Psoas muscle (tissue), 8 donors: ENCODE data around the gene DCHS2. TPM values are rescaled to one million over a fixed set of nuclear protein-coding genes. Genes with fewer than 3 reads are reported as not detected.
A peak's percentile ranks its signal among the peaks of the same experiment; 100 is the strongest.

Source experiments
- ATAC-seq, 4 donors: fragments of 200-7000 bp; cut with Tn5 transposase; one replicate each; pipeline ENCODE4 v1.9.1; 2020; ENCODE audit warnings: moderate library complexity in 3 of 4, mild to moderate bottlenecking in 2 of 4
- DNase-seq, 2 donors: peaks; one replicate each; pipeline ENCODE4 v3.0.0-alpha.2; 2020
- H3K27ac ChIP-seq: fragments of 200-600 bp; one replicate; pipeline ENCODE4 v1.8.0; 2022
- H3K27me3 ChIP-seq, 3 donors: fragments of 200-600 bp in 1 of 3; one replicate each; pipeline versions ENCODE4 v1.6.1 to v1.8.0; 2013 to 2022; ENCODE audit warnings: low read length in 2 of 3, mild to moderate bottlenecking in 2 of 3, moderate library complexity in 1 of 3; ENCODE audit not compliant: insufficient read depth in 3 of 3
- H3K36me3 ChIP-seq, 2 donors: fragments of 200-600 bp in 1 of 2; one replicate each; pipeline versions ENCODE4 v1.6.1 to v1.8.0; 2013 to 2022; ENCODE audit warnings: low read depth in 1 of 2, mild to moderate bottlenecking in 1 of 2, moderate library complexity in 1 of 2; ENCODE audit not compliant: insufficient read depth in 1 of 2
- H3K4me1 ChIP-seq: fragments of 200-600 bp; one replicate; pipeline ENCODE4 v1.8.0; 2022
- H3K4me3 ChIP-seq: fragments of 200-600 bp; one replicate; pipeline ENCODE4 v1.8.0; 2022; ENCODE audit warnings: mild to moderate bottlenecking
- H3K9me3 ChIP-seq: fragments of 200-600 bp; one replicate; pipeline ENCODE4 v1.8.0; 2022
- WGBS, 3 donors: extraction: QIAGEN DNeasy Blood & Tissue Kit; methylation state at CpG; one replicate each; pipeline versions ENCODE4 v1.1.6 to v1.1.7; 2013; 5-methylcytosine and 5-hydroxymethylcytosine counted together
- intact Hi-C, 2 donors: fragments of 100-400 bp; cut with DNase I; formaldehyde crosslinking; loops; one replicate each; pipeline versions ENCODE4 v1.11.0 to v1.14.2; 2022
- polyA plus RNA-seq, 3 donors: library from polyadenylated mRNA; stranded (reverse); fragments of 200-250 nt; gene quantifications; one replicate each; pipeline ENCODE4 v1.2.3, GENCODE V29; 2013
- total RNA-seq, 4 donors: library from RNA; stranded (reverse); fragmentation: NEBNext Ultra II Directional in 2 of 4; extraction: Animal tissue kit (Norgen Biotek cat#: 25700) in 2 of 4; gene quantifications; one replicate each; pipeline versions ENCODE4 v1.2.1 to v1.2.4, GENCODE V29; 2021 to 2023
- TF ChIP-seq, protein P1 (sequence below): fragments of 200-600 bp; IDR thresholded peaks from one replicate; pipeline ENCODE4 v1.8.0; 2022; ENCODE audit warnings: antibody characterized with exemption
- donor health status: healthy with polysubstance abuse.
- donor health status: DM: no; HTN: no; CAD: no; lungs with moderate emphysema.
- donor health status: Bipolar disorder and iron deficiency.
- donor health status: healthy.
- donor health status: DM: yes; HTN: yes; CAD: no.
- donor health status: DM: no; HTN: no; CAD: no.
- donor health status: DM: no; HTN: no; CAD: no.
- donor health status: DM: yes; HTN: yes; CAD: no.

Gene DCHS2
- total and polyA plus RNA-seq, 7 donors: 0.01 to 0.84 (median 0.16) TPM; not detected in 1

DNA sequence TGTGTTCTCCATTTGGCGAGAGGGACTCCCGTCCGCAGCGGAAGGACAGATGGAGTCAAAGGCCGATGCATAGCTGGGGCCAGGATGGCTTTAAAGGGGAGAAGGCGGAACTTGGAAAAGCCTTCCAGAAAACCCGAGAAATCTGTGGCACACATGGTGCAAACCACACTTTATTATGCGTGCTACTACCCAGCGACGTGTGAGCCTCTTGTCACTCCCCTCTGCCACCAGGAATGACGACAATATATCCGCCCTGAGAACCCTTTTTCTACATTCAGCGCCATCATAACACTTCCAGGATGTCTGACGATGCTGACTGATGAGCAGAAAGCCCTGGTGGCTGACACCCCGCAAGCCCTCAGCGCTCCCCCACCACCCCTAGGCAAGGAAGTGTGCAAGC, 689 bp upstream of the DCHS2 start:
- Histone ChIP-seq H3K36me3 (no peaks in the 10 kb centered on the region), H3K27me3 (peaks cover 10 to 55% (median 13%) of the 10 kb centered on the region in 3 donors), H3K27ac (no peak overlapping the region), H3K9me3 (no peaks in the 10 kb centered on the region), H3K4me3 (peak overlapping the region; percentile 49), H3K4me1 (no peaks in the 10 kb centered on the region)
- WGBS, 3 donors: 11 to 18% (median 11%) methylated on average over 12 to 16 of the region's 16 CpGs
- intact Hi-C loops: no loop called here
- DNase-seq (no peak), ATAC-seq (no peak)
- TF ChIP-seq, protein P1, sequence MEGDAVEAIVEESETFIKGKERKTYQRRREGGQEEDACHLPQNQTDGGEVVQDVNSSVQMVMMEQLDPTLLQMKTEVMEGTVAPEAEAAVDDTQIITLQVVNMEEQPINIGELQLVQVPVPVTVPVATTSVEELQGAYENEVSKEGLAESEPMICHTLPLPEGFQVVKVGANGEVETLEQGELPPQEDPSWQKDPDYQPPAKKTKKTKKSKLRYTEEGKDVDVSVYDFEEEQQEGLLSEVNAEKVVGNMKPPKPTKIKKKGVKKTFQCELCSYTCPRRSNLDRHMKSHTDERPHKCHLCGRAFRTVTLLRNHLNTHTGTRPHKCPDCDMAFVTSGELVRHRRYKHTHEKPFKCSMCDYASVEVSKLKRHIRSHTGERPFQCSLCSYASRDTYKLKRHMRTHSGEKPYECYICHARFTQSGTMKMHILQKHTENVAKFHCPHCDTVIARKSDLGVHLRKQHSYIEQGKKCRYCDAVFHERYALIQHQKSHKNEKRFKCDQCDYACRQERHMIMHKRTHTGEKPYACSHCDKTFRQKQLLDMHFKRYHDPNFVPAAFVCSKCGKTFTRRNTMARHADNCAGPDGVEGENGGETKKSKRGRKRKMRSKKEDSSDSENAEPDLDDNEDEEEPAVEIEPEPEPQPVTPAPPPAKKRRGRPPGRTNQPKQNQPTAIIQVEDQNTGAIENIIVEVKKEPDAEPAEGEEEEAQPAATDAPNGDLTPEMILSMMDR: no peak

DNA sequence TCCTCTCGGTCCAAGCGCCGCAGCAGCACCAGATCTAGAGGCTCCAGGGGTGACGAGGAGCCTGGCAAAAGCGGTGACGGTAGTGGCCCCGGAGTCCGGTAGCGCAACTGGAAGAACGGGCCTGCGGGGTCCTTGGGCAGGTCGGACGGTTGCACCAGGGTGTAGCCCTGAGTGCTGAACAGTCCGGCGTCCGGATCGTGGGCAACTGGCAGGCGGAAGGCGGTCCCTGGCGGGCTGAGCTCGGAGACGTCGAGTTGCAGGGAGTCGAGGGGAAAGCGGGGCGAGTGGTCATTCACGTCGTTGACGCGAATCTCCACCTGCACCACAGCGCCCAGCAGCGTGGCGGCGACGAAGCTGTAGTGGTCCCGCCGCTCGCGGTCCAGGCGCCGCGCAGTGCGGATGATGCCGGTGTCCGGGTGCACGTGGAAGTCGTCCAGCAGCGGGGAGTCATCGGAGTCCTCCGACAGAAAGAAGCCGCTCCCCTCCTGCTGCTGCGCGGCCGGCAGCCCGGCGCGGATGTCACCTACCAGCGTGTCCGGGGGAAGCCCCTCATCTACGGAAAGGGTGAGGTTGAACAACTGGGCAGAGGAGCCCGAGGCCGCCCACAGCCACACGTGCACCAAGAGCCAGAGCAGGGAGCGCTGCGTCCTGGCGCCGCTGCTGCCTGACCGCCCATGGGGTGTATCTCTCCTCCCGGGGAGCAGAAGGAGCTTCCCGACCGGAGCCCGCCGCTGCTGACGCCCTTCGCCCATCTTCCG, 837 bp downstream of the DCHS2 start:
- ATAC-seq: peak in 2 of 4 donors; percentile 29 to 42
- H3K27me3 ChIP-seq: peaks cover 9 to 55% (median 15%) of the 10 kb centered on the region in 3 donors
- no peak overlapping the region for H3K27ac ChIP-seq
- TF ChIP-seq, protein P1: no peak
- 0 to 1% (median 1%) methylated on average over 62 to 76 of the region's 76 CpGs for WGBS, 3 donors
- peak overlapping the region; percentile 49 for H3K4me3 ChIP-seq
- peak; percentile 41 to 53 for DNase-seq
- no peaks in the 10 kb centered on the region for H3K36me3 ChIP-seq
- intact Hi-C loops: no loop called here
- no peaks in the 10 kb centered on the region for H3K4me1 ChIP-seq
- no peaks in the 10 kb centered on the region for H3K9me3 ChIP-seq

DNA sequence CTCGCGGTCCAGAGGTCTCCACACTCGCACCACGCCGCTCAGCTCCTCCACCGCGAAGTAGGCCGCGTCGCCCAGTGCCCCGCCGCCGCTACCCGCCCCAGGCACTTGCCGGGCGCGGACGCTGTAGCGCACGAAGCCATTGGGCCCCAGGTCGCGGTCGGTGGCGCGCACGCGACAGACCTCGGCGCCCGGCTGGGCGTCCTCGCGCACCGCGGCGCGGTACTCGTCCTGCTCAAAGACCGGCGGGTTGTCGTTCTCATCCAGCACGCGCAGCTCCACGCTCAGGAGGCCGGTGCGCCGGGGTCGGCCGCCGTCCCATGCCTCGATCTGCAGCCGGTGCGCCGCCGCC, 1.4 kb downstream of the DCHS2 start:
- ATAC-seq (no peak), DNase-seq (peak in 1 of 2 donors; percentile 12)
- TF ChIP-seq, protein P1: no peak
- peaks cover 8 to 55% (median 15%) of the 10 kb centered on the region in 3 donors for H3K27me3 ChIP-seq
- H3K4me1 ChIP-seq: no peaks in the 10 kb centered on the region
- H3K27ac ChIP-seq: no peak overlapping the region
- H3K9me3 ChIP-seq: no peaks in the 10 kb centered on the region
- no peaks in the 10 kb centered on the region for H3K36me3 ChIP-seq
- H3K4me3 ChIP-seq: peak overlapping the region; percentile 49
- 2 to 3% (median 3%) methylated on average over 45 to 55 of the region's 55 CpGs for WGBS, 3 donors
- intact Hi-C loops: no loop called here

DNA sequence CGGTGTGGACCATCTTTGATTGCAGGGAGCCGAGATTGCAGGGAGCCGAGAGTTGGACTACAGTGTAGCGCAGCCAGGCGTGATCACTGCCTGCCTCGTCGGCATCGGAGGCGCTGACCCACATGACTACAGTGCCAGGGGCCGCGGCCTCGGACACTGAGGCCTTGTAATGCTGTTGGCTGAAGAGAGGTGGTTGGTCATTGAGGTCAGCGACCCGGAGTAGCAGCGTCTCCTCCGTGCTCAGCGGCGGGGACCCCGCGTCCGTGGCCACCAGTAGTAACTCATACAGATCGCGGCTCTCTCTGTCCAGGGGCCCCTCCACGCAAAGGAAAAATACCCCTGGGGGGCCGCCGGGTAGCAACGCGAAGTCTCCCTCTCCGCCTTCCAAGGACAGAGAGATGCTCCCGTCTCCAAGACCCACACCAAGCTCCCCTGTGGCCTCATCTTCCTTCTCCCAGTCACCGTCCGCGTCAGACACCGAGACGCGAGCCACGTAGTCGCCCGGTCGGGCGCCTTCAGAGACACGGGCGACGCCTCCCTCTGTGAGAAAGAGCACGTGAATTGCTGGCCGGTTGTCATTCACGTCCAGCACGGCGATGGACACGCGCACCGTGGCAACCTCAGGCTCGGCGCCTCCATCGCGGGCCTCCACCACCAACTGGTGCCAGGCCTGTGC, 1.9 kb downstream of the DCHS2 start:
- Histone ChIP-seq H3K4me3 (peak overlapping the region; percentile 49), H3K27me3 (peaks cover 5 to 55% (median 15%) of the 10 kb centered on the region in 3 donors), H3K36me3 (no peaks in the 10 kb centered on the region), H3K27ac (no peak overlapping the region), H3K4me1 (no peaks in the 10 kb centered on the region), H3K9me3 (no peaks in the 10 kb centered on the region)
- ATAC-seq: no peak
- TF ChIP-seq, protein P1: no peak
- intact Hi-C loops: no loop called here
- 40 to 52% (median 43%) methylated on average over 54 to 56 of the region's 56 CpGs for WGBS, 3 donors
- peak in 1 of 2 donors; percentile 10 for DNase-seq
